ENCODE data around the gene NCBP3.

NCBP3 gene, protein sequence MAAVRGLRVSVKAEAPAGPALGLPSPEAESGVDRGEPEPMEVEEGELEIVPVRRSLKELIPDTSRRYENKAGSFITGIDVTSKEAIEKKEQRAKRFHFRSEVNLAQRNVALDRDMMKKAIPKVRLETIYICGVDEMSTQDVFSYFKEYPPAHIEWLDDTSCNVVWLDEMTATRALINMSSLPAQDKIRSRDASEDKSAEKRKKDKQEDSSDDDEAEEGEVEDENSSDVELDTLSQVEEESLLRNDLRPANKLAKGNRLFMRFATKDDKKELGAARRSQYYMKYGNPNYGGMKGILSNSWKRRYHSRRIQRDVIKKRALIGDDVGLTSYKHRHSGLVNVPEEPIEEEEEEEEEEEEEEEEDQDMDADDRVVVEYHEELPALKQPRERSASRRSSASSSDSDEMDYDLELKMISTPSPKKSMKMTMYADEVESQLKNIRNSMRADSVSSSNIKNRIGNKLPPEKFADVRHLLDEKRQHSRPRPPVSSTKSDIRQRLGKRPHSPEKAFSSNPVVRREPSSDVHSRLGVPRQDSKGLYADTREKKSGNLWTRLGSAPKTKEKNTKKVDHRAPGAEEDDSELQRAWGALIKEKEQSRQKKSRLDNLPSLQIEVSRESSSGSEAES

DNA sequence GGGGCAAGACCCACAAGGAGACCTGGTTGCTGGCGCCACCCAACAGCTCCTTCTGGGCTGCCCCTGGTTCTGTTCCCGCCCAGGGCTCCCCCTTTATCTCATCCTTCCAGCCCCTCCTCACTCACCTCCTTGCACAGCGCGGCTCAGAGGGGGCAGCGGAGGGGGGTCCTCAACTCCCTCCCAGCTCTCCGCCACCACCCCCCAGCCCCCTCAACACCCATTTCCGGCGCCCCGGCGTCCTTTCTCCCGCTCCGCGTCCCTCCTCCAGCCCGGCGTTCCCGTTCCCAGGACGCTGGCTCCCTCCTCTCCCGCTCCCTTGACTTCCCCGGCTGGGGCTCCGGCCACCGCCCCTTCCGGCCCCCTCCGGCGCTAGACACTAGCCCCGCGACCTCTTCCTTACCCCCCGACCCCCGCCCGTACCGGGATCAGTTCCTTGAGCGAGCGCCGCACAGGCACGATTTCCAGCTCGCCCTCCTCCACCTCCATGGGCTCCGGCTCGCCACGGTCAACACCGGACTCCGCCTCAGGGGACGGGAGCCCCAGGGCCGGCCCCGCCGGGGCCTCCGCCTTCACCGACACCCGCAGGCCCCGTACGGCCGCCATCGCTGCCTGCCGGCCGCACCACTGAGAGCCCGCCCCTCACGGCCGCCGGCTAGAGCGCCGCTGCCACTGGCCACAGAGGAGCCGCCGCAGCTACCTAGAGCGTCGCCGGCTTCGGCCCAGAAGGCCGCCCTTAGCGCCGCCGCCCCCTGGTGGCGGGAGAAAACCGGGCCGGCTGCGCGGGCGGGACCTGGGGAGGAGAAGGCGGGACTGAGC lies at the start of gene NCBP3:
NCBP3 (minus strand) TSS at position 626 of the 816 bp plus-strand sequence; CDS start at position 603, 23 bp downstream.
- peak; percentile 95 for DNase-seq

DNA sequence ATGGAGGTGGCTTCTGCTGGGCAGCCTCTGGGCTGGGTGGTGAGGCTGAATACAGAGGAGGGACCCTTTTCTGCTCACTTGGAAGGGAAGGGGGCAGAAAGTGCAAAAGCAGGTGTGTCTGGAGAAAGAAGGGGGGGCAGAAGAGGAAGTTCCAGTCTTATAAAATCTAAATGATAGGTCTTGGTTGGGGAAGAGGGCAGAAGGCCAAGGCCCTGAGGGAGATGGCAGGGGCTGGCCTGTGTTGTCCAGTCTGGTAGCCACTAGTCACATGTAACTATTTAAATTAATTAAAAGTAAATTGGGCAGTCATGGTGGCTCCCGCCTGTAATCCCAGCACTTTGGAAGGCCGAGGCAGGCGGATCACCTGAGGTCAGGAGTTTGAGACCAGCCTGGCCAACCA lies 49.3 kb upstream of the NCBP3 start:
- DNase-seq = no peak

DNA sequence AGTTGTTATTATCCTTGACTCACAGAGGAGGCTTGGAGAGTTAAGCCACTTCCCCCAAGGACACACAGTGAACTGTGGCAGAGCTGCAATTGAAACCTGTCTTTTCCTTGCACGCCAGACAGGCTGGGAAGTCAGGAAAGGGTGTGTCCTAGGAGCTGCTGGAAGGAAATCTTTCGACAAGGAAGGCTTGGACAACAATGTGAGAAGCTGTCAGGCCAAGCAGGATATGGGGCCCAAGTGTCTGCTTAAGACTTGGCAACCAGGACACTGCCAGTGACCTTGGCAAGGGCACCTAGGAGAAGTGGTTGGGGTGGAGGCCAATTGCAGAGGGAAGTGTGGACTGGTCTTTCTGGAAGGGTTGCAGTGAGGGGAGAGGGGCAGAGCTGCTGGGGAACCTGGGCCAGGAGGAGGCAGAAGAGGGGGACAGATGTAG lies 48.9 kb upstream of the NCBP3 start:
- DNase-seq = no peak

DNA sequence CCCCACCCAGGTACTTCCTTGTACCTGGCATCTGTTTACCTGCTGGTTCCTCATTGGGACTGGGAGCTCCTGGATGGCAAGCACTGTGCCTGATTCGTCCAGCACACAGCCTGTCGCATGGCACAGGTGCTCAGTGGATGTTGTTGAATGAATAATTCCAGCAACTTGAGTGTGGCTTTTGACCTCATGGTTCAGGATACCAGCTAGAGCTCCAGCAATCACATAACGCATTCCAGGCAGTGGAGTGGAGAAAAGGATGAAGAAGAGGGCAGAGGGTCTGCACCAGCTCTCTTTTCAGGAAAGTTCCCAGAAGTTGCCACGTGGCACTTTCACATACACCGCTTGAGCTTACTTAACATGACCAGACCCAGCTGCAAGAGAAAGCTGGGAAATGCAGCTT lies 48.1 kb upstream of the NCBP3 start:
- no peak for DNase-seq

DNA sequence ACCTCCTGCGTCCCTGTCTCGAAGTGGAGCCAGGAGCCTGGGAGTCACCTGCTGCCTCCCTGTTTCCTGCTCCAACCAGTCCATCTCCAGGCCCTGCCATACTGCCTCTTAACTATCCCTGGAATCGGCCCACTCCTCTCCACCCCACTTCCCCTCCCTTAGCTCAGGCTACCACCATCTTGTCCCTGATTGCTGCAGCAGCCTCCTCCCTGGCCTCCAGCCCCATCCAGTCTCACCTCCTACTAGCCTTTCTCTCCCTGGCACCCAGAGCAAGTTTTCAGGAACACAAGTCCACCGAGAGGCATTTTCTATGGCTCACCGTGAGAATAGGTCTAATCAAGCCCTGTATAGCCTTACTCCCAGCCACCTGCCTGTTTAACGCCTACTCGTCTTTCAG lies 47.7 kb upstream of the NCBP3 start:
- DNase-seq = no peak

DNA sequence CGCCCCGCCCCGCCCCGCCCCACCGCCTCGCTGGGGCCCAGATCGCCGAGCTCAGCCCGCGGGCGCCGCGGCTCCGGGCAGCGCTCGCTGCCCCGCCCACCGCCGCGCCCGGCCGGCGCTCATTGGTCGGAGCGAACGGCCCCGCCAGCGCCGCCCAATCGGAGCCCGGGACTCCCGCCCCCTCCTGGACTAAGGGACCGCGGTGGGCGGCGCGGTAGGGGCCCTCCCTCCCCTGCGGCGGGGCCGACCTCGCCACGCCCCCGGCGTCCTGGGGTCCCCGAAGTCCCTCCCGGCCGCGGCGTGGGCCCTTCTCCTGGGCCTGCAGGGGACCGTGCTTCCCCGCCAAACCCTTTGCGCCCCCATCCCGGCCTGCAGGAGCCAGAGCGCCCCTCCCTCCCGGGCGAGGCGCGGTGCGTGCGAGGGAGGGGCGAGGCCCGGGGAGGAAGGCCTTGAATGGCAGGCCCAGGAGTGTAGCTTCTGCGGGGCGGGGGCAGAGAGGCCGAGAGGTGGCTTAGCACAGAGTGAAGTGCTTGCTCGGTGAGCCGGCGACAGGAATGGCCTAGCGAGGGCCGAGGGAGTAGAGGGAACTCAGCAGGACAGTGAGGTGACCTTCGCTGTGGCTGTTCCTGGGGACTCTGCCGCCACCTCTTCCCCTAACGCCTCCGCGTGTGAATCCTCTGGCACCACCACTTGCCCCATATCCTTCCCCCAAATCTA lies 47.1 kb upstream of the NCBP3 start, which contains the start of gene CAMKK1:
CAMKK1 (minus strand) TSS at position 51 of the 717 bp plus-strand sequence. CDS start 7,366 bp downstream, outside the sequence.
- peak; percentile 91 for DNase-seq

DNA sequence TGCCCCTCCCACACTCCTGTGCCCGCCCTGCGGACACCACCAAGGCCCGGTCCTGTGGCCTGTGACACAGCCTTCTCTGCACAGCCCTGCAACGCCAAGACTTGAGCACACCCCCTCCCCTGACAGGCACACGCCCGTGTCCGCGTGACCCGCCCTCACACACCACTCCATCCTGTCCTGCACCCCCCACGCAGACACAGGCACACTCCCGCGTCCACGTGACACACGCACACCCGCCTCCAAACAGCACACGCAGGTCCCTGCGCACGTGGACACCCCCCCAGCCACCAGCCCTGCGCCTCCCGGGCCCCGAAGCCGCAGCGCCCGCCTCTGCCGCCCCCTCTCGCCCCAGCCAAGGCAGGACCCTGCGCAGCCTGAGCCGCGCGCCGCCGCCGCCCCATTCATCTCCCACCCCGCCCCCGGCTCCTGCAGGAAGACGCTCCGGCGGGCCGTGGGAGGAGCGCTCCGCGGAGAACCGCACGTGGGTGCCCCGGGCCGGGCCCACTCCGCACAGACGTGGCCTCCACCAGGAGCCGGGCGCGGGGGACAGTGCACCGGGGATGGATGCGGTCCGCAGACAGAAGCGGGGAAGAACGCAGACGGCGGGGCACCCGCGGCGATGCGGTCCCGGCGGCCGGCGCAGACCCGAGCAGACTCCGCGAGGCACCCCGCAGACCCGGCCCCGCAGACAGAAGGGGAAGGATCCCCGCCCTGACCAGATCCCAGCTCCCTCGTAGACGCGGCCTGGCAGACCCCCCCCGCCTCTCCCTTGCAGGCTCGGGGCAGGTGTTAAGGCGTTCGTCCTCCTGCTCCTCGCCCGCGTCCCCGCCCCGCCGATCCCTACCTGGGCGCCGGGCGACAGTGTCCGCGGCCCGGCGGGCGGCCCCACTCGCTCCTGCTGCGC lies 46.3 kb upstream of the NCBP3 start:
- peak; percentile 47 for DNase-seq

DNA sequence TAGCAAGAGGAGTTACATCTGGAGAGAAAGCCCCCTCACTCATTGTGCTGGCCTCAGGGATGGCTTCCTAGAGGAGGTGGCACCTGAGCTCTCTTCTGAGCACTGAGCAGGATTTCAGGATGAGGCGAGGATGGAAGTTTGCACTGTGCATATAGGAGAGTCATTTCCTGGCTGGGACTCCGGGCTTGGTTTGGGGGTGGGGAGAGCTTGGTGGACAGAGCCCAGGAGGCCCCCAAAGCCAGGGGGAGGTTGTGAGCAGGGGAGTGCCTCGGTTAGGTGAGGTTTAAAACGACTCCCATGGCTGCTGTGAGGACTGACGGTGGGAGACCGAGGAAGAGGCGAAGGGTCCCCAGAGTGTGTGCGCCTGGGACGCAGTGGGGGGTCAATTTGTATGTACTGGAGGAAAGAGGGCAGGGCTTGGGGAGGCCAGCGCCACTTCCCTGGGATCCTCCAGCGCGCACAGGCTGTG lies 45.6 kb upstream of the NCBP3 start:
- DNase-seq = no peak

DNA sequence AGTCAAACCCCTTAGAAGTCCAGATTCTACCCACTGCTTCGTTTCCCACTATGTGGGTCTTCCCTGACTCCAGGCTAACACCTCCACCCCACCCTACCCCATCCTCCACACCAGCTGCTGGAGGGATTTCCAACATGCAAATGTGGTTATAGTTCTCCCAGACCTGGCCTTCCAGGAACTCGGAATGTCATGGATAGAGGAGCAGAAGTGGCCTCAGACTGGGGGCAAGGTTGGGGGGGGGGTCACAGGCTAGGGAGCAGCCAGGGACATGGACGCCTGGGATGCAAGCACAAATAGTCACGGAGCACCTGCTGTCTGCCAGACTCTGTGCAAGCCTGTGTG lies 44.8 kb upstream of the NCBP3 start:
- no peak for DNase-seq

DNA sequence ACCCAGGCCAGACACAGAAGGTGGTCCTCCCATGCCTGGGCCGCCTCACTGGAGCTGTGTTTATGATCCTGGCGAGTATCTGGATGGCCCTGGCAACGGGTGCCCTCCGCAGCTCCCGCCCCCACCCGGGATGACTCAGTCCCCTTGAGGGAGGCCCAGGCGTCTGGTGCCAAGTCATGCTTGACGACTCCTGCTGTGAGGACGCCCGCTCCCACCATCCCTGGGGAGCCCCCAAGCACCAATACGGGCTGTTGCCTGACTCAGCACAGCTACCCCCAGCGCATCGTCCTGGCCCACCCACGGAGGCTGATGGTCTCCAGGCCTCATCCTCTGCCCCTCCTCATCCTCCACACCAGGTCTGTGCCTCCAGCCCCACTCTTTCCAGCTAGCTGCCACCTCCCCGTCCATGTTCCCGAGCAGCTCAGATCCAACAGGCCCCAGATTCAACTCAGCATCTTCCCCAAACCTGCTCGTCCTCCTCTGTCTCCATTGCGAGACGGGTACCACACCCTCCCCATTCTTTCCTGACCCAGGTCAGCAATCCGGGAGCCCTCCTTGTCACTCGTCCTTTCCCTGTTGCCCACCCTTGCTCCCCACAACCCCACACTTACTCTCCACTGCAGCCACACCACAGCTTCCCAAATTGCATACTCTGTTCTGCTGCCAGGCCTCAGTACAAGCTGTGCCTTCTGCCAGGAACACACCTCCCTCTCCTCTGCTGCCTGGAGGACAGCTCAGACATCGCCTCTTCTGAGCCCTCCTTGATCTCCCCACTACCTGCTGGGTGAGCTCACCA lies 44.2 kb upstream of the NCBP3 start:
- DNase-seq = peak; percentile 93

DNA sequence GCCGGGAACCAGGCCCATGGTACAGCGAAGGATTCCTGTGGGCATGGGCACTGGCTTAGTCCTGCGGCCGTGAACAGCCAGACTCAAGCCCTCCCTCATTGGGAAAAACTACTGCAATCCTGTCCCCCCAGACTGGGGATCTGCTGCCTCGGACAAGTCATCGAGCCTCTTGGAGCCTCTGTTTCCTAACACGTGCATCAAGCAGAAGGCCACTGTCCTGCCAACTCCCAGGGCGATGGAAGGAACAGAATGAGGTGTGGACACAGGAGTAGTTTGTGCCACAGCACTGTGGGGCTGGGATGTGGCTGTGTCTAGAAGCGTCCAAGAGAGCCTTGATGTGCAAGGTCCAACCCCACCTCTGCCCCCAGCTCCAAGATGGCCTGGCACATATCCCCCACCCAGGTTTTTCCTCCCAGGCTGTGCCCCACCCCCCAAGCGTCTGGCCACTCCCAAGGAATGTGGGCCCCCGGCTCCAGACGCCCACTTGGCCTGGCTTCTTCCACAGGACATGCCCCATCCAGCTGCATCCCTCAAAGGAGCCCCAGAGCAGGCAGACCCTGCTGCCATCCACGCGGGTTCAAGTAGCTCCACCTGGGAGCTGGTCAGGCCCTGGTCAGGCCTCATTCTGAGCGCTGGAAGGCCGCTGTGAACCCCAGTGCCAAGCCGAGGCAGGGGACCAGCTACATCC lies 43.4 kb upstream of the NCBP3 start:
- no peak for DNase-seq

DNA sequence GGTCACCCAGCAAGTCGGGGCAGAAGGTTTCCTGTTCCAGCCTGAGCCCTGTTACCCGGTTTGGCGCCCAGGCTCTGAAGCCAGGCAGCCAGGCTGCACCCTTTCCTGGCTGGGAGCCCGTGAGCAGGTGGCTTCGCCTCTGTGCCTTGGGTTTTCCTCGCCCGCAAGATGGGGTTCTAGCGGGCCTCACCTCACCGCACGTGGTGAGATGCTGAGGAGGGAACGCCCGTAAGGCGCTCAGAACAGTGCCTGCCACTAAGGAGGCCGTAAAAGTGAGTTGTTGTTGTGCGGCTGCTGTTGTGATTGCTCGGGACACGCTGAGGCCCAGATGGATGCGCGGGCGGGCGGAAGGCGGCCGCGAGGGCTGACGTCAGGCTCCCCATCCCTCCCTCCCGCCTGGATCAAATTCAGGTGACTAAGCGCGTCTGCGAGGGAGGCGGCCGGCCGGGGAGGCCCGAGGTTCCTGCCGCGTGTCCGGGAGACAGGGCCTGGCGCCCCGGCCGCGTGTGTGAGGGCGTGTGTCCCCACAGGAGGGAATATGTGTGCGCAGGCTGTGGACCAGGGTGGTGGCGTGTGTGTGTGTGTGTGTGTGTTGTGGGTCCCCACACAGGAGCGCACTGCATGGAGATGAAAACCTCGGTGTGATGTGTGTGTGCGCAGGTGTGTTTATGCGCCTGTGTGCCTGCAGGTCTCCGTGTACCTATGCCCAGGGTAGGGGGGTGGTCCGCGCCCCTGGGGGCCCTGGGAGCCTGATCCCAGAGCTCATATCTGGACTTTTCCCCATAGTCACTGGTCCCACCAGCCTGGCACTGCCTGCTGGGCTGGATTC lies 42.5 kb upstream of the NCBP3 start:
- DNase-seq = peak; percentile 94

DNA sequence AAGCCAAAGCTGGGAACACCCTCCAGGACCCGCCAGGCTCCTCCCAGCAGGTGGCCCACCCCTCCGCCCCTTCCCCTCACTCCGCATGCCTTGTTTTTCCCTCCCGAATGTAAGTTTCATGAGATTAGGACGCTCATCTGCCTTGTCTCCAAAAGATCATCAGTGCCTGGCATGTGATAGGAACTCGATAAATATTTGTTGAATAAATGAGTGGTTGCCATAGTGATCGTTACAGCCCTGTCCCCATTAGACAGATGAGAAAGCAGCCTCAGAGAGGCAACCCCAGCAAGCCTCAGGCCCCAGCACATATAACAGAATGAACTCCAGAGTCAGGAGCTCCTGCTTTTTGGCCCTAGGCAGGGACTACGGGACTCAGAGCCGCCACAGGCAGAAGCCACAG lies 41.8 kb upstream of the NCBP3 start:
- DNase-seq = no peak

DNA sequence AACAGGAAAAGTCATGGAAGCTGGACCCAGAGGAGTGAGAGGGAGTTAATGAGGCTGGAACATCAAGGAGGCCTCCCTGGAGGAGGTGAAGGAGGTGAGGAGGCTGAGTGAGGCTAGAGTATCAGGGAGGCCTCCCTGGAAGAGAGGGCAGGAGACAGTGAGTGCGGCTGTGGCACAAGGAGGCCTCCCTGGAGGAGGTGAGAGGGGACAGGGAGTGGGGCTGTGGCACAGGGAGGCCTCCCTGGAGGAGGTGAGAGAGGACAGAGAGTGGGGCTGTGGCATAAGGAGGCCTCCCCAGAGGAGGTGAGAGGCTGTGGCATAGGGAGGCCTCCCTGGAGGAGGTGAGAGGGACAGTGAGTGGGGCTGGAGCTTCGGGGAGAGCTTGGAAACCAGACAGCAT lies 41.3 kb upstream of the NCBP3 start:
- DNase-seq = no peak

DNA sequence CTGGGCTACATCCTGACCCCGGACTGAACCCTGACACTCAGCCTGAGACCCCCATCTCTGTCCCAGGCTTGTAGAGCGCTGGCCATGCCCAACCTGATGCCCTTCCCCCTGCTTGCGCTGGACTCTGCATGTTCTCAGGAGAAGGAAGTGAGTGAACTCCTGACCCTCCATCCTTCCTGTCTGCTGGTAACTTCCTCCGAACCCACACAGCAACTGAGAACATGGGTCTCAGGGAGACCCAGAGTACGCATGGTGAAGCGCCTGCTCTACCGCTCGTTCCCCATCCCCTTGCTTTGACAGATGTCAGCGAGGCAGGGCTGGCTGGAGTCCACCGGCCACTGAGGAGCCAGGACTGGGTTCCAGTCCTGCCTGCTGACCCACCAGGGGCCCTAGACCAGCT lies 40.7 kb upstream of the NCBP3 start:
- DNase-seq = no peak

DNA sequence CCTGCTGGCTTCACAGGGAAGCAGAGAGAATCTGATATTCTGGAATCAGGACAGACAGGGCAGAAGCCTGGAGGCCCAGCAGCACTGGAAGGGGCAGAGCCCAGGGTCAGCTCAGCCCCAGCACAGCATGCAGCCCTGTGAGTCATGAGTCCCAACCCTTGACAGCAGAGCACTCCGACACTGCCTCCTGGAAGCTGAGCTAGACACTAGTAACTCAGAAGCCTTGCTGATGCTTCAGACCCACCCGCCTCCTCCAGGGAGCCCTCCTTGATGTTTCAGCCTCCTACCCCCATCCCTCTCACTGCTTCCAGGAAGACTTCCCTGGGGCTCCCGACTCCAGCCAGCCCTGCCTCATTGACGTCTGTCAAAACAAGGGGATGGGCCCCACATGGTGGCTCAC lies 39.9 kb upstream of the NCBP3 start:
- no peak for DNase-seq

DNA sequence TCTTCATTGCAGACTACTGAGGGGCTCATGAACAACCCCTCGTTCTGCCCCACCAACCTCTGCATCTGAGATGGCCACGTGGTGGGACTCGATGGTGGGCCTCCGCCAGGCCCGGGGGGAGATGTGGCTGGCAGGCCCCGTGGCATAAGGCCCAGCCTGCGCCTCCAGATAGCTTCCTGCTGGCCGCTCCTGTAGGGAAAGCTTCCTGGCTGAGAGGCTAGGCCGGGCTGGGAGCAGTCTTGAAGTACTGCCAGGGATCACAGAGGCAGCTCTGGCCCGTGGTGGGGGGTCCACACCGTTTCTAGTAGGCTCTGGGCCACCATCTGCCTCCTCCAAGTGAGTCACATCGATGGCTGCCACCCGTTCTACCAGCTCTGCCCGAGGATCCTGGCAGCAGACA lies 39.2 kb upstream of the NCBP3 start:
- DNase-seq = no peak

DNA sequence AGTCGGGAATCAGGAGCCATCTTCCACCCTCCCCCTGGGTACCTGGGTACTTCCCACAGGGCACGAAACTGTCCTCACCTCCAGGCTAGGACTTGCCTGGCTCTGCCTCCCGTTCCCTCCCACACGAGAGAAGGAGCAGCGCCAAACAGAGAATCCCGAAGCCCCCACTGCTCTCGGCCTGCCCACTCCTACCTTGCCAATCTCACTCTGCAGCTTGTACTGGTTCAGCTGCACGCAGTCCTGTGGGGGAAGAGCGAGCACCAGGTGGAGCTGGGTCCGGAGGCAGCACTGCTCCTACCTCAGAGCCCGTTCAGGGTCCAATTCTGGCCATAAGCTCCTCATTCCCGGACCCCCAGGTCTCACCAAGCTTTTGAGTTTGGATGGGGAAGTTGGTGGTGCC lies 38.1 kb upstream of the NCBP3 start:
- no peak for DNase-seq

DNA sequence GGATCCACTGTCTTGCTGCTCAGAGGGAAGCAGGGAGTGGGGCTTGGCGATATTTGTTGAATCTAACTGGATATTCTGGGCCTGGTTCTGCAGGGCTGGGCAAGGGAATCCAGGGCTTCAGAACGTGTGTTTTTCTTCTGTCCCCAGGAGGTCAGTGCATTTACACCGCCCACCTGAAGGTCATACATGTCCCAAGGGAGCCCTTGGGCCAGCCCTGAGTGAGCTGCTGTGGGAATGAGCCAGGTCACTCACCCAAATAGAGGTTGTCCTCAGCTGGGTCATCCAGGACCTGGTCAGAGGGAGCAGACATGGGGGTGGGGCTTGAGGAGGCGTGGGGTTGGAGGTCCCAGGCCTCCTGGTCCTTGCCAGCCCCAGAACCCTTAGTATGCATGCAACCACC lies 36.2 kb upstream of the NCBP3 start:
- no peak for DNase-seq
